HepG2 (cell line): ENCODE measurements around the gene ZBP1. TPM values are rescaled to one million over a fixed set of nuclear protein-coding genes. Genes with fewer than 3 reads are reported as not detected.
"Not testable (repeated sequence)": the region's sequence is repeated elsewhere in the genome, so short reads cannot be mapped to it uniquely, and the experiment has no call there.

Source experiments
- ATAC-seq: fragments of 200-7000 bp; cut with Tn5 transposase; 3 replicates; pipeline ENCODE4 v1.9.1; 2020; ENCODE audit warnings: mild to moderate bottlenecking, moderate library complexity
- BruUV-seq: library from RNA; stranded (reverse); fragments of 400-500 nt; replicated peaks from 2 replicates; lab custom pipeline; 2021; lab: Mats Ljungman, UMichigan
- CTCF ChIA-PET: fragments of 300-600 bp; formaldehyde crosslinking; extraction: SDS; loops from one replicate; lab custom pipeline; 2021; ENCODE audit warnings: low total read pairs, inconsistent platforms, low intra/inter-chr PET ratio; lab: Yijun Ruan, JAX
- POLR2A ChIA-PET: fragments of 350-600 bp; sonication (Branson Sonifier 250); formaldehyde crosslinking; loops from one replicate; lab custom pipeline; 2020; ENCODE audit warnings: antibody characterized with exemption, inconsistent platforms; lab: Yijun Ruan, JAX
- DNase-seq: peaks from one replicate; pipeline ENCODE4 v3.0.0-alpha.2; 2015; ENCODE audit warnings: low spot score
- FAIRE-seq: peaks from 3 replicates; lab custom pipeline; 2011; peaks lifted over from hg19 to GRCh38; lab: Jason Lieb, UNC
- H2AFZ ChIP-seq: one replicate; pipeline ENCODE4 v1.6.1; 2011; ENCODE audit warnings: low read length, inconsistent platforms
- H3K27ac ChIP-seq: fragments of 300-600 bp; 3 replicates; pipeline ENCODE4 v1.8.0; 2011; ENCODE audit warnings: mixed run types, mild to moderate bottlenecking, mixed read lengths, low read length, inconsistent platforms; ENCODE audit not compliant: insufficient read depth; ENCODE audit errors: extremely low read length
- H3K27me3 ChIP-seq, 2 experiments: fragments of 200-600 bp in 1 of 2; 2 replicates in 1 of 2; 3 replicates in 1 of 2; pipeline versions ENCODE4 v1.6.0 to v1.8.0; 2011; ENCODE audit warnings: low read length in 2 of 2, mild to moderate bottlenecking in 2 of 2, moderate library complexity in 2 of 2, inconsistent platforms in 1 of 2; ENCODE audit not compliant: insufficient read depth in 2 of 2, control insufficient read depth in 1 of 2
- H3K36me3 ChIP-seq, 2 experiments: fragments of 200-600 bp in 1 of 2; replicated peaks in 1 of 2; 2 replicates in 1 of 2; 3 replicates in 1 of 2; pipeline versions ENCODE4 v1.5.1 to v1.8.0; 2011; ENCODE audit warnings: low read length in 2 of 2, inconsistent platforms in 1 of 2; ENCODE audit not compliant: insufficient read depth in 2 of 2, control insufficient read depth in 1 of 2
- H3K4me1 ChIP-seq: 2 replicates; pipeline ENCODE4 v1.5.1; 2012; ENCODE audit warnings: low read length, inconsistent platforms; ENCODE audit not compliant: insufficient read depth
- H3K4me2 ChIP-seq: 2 replicates; pipeline ENCODE4 v1.6.0; 2011; ENCODE audit warnings: low read depth, low read length, inconsistent platforms
- H3K4me3 ChIP-seq, 3 experiments: fragments of 200-600 bp in 1 of 3; sonication (generic), shearing (Covaris generic) in 1 of 3; replicated peaks in 1 of 3; 2 replicates each; pipeline ENCODE4 v1.5.1; 2011 to 2016; ENCODE audit warnings: low read length in 3 of 3, inconsistent platforms in 2 of 3, low read depth in 2 of 3, mild to moderate bottlenecking in 2 of 3, control low read depth in 1 of 3, mixed read lengths in 1 of 3; ENCODE audit not compliant: insufficient read depth in 1 of 3
- H3K79me2 ChIP-seq: one replicate; pipeline ENCODE4 v1.6.1; 2011; ENCODE audit warnings: low read length, inconsistent platforms; ENCODE audit not compliant: insufficient read depth
- H3K9ac ChIP-seq: 2 replicates; pipeline ENCODE4 v1.6.0; 2011; ENCODE audit warnings: mild to moderate bottlenecking, low read depth, low read length, inconsistent platforms; ENCODE audit not compliant: insufficient read depth
- H3K9me3 ChIP-seq: 2 replicates; pipeline ENCODE4 v1.5.1; 2012; ENCODE audit warnings: mild to moderate bottlenecking, low read length
- H4K20me1 ChIP-seq: 2 replicates; pipeline ENCODE4 v1.6.0; 2011; ENCODE audit warnings: inconsistent platforms, mild to moderate bottlenecking, low read length, moderate library complexity; ENCODE audit not compliant: insufficient read depth
- NFYB ChIP-seq: sonication (generic); formaldehyde crosslinking; IDR thresholded peaks from 2 replicates; pipeline ENCODE4 v1.4.0; 2020; ENCODE audit warnings: missing genetic modification reagents
- WGBS: methylation state at CpG from one replicate; pipeline ENCODE4 v1.1.6; 2017; ENCODE audit warnings: low lambda C conversion rate; 5-methylcytosine and 5-hydroxymethylcytosine counted together
- in situ Hi-C: cut with HindIII; loops from 2 replicates; pipeline ENCODE4 v1.10.0; 2017; ENCODE audit warnings: low pct_unique_long_range_greater_than_20kb; ENCODE audit not compliant: extremely low pct_ligation_motif_present
- intact Hi-C: fragments of 100-400 bp; cut with micrococcal nuclease; formaldehyde crosslinking; loops from one replicate; pipeline ENCODE4 v1.10.0; 2022; ENCODE audit not compliant: unreplicated experiment
- polyA plus RNA-seq, 8 experiments: library from polyadenylated mRNA; depleted of rRNA in 3 of 8; stranded (reverse) in 7 of 8; unstranded in 1 of 8; fragments of >200 nt; fragmentation: Illumina TruSeq in 4 of 8; extraction: Trizol in 4 of 8; gene quantifications; 2 replicates each; pipeline versions ENCODE4 v1.2.1 to v1.2.3, GENCODE V29; 2011 to 2016; ENCODE audit warnings: low read depth in 4 of 8, missing spikeins in 1 of 8, mixed read lengths in 1 of 8; ENCODE audit not compliant: insufficient read depth in 1 of 8
- total RNA-seq, 5 experiments: library from RNA; depleted of rRNA; stranded (reverse); fragments of >200 nt; fragmentation: Illumina TruSeq; extraction: Trizol; gene quantifications; 2 replicates each; pipeline ENCODE4 v1.2.3, GENCODE V29; 2016; ENCODE audit warnings: low read depth in 1 of 5
- TF ChIP-seq, protein P1 (sequence below): IDR thresholded peaks from 2 replicates; pipeline ENCODE4 v1.6.1; 2012; ENCODE audit warnings: low read depth, low read length, improper control_type of control experiment

The ZBP1 gene
- total and polyA plus RNA-seq, 2 of the 13 experiments (the other 11 are each of a cell fraction or from before 2014, with no cell fraction given), result not detected

DNA sequence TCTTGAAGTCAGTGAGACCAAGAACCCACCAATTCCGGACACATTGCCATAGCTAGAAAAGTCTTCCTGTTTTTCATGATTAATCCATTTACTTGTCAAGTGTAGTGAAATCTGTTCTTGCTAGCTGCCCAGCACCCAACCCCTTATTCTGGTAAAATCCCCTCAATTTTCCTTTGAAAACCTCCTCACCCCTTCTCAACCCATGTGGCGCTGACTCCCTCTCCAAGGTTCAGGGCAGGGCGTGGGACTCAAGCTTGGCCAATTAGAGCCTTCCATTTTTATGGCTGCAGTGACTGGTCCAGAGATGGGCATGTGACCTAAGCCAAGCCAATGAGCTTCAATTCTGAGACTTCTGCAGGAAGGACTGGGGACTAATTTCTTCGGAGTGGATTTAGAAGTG is 9.8 kb upstream of the ZBP1 start (continued):
- TF ChIP-seq, protein P1, sequence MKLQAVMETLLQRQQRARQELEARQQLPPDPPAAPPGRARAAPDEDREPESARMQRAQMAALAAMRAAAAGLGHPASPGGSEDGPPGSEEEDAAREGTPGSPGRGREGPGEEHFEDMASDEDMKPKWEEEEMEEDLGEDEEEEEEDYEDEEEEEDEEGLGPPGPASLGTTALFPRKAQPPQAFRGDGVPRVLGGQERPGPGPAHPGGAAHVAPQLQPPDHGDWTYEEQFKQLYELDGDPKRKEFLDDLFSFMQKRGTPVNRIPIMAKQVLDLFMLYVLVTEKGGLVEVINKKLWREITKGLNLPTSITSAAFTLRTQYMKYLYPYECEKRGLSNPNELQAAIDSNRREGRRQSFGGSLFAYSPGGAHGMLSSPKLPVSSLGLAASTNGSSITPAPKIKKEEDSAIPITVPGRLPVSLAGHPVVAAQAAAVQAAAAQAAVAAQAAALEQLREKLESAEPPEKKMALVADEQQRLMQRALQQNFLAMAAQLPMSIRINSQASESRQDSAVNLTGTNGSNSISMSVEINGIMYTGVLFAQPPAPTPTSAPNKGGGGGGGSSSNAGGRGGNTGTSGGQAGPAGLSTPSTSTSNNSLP, result no peak
- TF ChIP-seq, all 625 proteins: peak for 0

DNA sequence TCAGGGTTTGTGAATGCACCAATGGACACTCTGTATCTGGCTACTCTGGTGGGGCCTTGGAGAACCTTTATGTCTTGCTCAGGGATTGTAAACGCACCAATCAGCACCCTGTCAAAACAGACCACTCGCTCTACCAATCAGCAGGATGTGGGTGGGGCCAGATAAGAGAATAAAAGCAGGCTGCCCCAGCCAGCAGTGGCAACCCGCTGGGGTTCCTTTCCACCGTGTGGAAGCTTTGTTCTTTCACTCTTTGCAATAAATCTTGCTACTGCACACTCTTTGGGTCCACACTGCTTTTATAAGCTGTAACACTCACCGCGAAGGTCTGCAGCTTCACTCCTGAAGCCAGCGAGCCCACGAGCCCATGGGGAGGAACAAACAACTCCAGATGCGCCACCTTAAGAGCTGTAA is 9.3 kb upstream of the ZBP1 start:
- 16% methylated on average over 9 of the region's 9 CpGs for WGBS
- POLR2A ChIA-PET, H3K27ac ChIP-seq, H3K36me3 ChIP-seq, FAIRE-seq, H4K20me1 ChIP-seq, DNase-seq, ATAC-seq, H3K4me2 ChIP-seq, BruUV-seq, in situ Hi-C loops, H2AFZ ChIP-seq, CTCF ChIA-PET, H3K79me2 ChIP-seq, H3K4me3 ChIP-seq, H3K4me1 ChIP-seq, H3K9ac ChIP-seq, intact Hi-C loops, H3K9me3 ChIP-seq: not testable (repeated sequence)
- peaks cover 0 to 27% of the 10 kb centered on the region in 2 experiments; a peak in 3 of 5 replicates for H3K27me3 ChIP-seq
- 0 out of 2 replicates have a peak, but pooled peaks have one; percentile 21 for TF ChIP-seq NFYB (CRISPR knock-in tag)

DNA sequence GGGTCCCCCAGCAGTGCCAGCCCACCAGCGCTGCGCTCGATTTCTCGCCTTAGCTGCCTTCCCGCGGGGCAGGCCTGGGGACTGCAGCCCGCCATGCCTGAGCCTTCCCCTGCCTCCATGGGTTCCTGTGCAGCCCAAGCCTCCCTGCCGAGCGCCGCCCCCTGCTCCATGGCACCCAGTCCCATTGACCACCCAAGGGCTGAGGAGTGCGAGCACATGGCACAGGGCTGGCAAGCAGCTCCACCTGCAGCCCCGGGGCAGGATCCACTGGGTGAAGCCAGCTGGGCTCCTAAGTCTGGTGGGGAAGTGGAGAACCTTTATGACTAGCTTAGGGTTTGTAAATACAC is 8.7 kb upstream of the ZBP1 start:
- H3K36me3 ChIP-seq, H3K27ac ChIP-seq, H3K4me3 ChIP-seq, ATAC-seq, H4K20me1 ChIP-seq, H3K9ac ChIP-seq, H3K79me2 ChIP-seq, BruUV-seq, intact Hi-C loops, CTCF ChIA-PET, POLR2A ChIA-PET, in situ Hi-C loops, H3K9me3 ChIP-seq, H2AFZ ChIP-seq, DNase-seq, H3K4me1 ChIP-seq, FAIRE-seq, H3K4me2 ChIP-seq: not testable (repeated sequence)
- 70% methylated on average over 9 of the region's 12 CpGs for WGBS
- H3K27me3 ChIP-seq, result peaks cover 0 to 27% of the 10 kb centered on the region in 2 experiments; a peak in 3 of 5 replicates
